ENCODE measurements around the gene CDH10. TPM values are rescaled to one million over a fixed set of nuclear protein-coding genes. Genes with fewer than 3 reads are reported as not detected.

The CDH10 gene
- total and polyA plus RNA-seq, 2 donors (not counting 1 experiment from before 2014, with no cell fraction given): not detected

- Histone ChIP-seq H2AFZ (ENCODE audit: insufficient read depth, low read depth, low read length, poor library complexity, severe bottlenecking) (no peak overlapping the region), H3K9me3 (ENCODE audit: control extremely low read depth in 1 of 3, control insufficient read depth in 2 of 3, insufficient read depth in 1 of 3, low read length in 2 of 3) (no peaks in the 10 kb centered on the region), H3K4me2 (replicated peaks; ENCODE audit: low read depth, low read length, poor library complexity, severe bottlenecking) (no peak overlapping the region), H3K4me1 (ENCODE audit: control insufficient read depth in 2 of 2, insufficient read depth in 2 of 2, low read length in 2 of 2) (no peaks in the 10 kb centered on the region), H3K4me3 (ENCODE audit: control extremely low read depth in 1 of 5, extremely low read depth in 1 of 5, insufficient read depth in 1 of 5, low read depth in 2 of 5, low read length in 4 of 5) (no peak overlapping the region), H3K27me3 (replicated peaks in 1 of 4; ENCODE audit: control extremely low read depth in 1 of 4, control insufficient read depth in 3 of 4, insufficient read depth in 4 of 4, low read length in 3 of 4) (no peaks in the 10 kb centered on the region), H3K9ac (ENCODE audit: low read length) (no peak overlapping the region), H3K27ac (ENCODE audit: low read length in 2 of 2) (no peak overlapping the region), H3K79me2 (ENCODE audit: control insufficient read depth, insufficient read depth, low read length) (no peaks in the 10 kb centered on the region), H3K36me3 (replicated peaks in 1 of 2; ENCODE audit: control extremely low read depth in 1 of 2, control insufficient read depth in 1 of 2, extremely low read depth in 1 of 2, insufficient read depth in 2 of 2, low read length in 1 of 2) (no peaks in the 10 kb centered on the region), H4K20me1 (ENCODE audit: control insufficient read depth, insufficient read depth, low read length, poor library complexity, severe bottlenecking) (no peaks in the 10 kb centered on the region)
- ChIA-PET CTCF (no interaction called here), POLR2A (no interaction called here)
- H3K9me3 Mint-ChIP-seq (ENCODE audit: insufficient read depth): no peaks in the 10 kb centered on the region
- DNase-seq: no peak
- H3K27ac Mint-ChIP-seq: no peak overlapping the region
- intact Hi-C loops (cut with micrococcal nuclease): no loop called here
- no peak for ATAC-seq (ENCODE audit: low read depth)
- H3K4me3 Mint-ChIP-seq: no peak overlapping the region
- no peaks in the 10 kb centered on the region for H3K27me3 Mint-ChIP-seq
- no peaks in the 10 kb centered on the region for H3K4me1 Mint-ChIP-seq
- TF ChIP-seq CTCF (IDR thresholded peaks at IDR 0.05) (no peak), EZH2 (IDR thresholded peaks at IDR 0.05; ENCODE audit: borderline replicate concordance, insufficient read depth, low read depth, low read length, poor library complexity, severe bottlenecking) (no peak)
- no CpG with 5 or more reads among the region's 1 CpG for WGBS (ENCODE audit: insufficient coverage)
Measured at GRCh38 chr5:24642022-24642421, 2.8 kb downstream of the CDH10 start.

- DNase-seq (no peak), ATAC-seq (ENCODE audit: low read depth) (no peak)
- no peak overlapping the region for H3K27ac ChIP-seq (ENCODE audit: low read length in 2 of 2)
- no peak overlapping the region for H3K27ac Mint-ChIP-seq
- POLR2A ChIA-PET: no interaction called here
- no peaks in the 10 kb centered on the region for H3K36me3 ChIP-seq (replicated peaks in 1 of 2; ENCODE audit: control extremely low read depth in 1 of 2, control insufficient read depth in 1 of 2, extremely low read depth in 1 of 2, insufficient read depth in 2 of 2, low read length in 1 of 2)
- no peaks in the 10 kb centered on the region for H3K4me1 ChIP-seq (ENCODE audit: control insufficient read depth in 2 of 2, insufficient read depth in 2 of 2, low read length in 2 of 2)
- 88% methylated on average over 3 of the region's 5 CpGs for WGBS (ENCODE audit: insufficient coverage)
- no peaks in the 10 kb centered on the region for H3K9me3 Mint-ChIP-seq (ENCODE audit: insufficient read depth)
- no peak overlapping the region for H3K4me2 ChIP-seq (replicated peaks; ENCODE audit: low read depth, low read length, poor library complexity, severe bottlenecking)
- no peak overlapping the region for H2AFZ ChIP-seq (ENCODE audit: insufficient read depth, low read depth, low read length, poor library complexity, severe bottlenecking)
- CTCF ChIA-PET: interaction anchor here (1.2 kb wide), 1 partner anchor 11 kb away, joined by 3 read pairs; no protein-coding TSS in a partner anchor
- H3K9me3 ChIP-seq (ENCODE audit: control extremely low read depth in 1 of 3, control insufficient read depth in 2 of 3, insufficient read depth in 1 of 3, low read length in 2 of 3): no peaks in the 10 kb centered on the region
- TF ChIP-seq EZH2 (IDR thresholded peaks at IDR 0.05; ENCODE audit: borderline replicate concordance, insufficient read depth, low read depth, low read length, poor library complexity, severe bottlenecking): no peak
- TF ChIP-seq CTCF (IDR thresholded peaks at IDR 0.05): no peak
- H3K27me3 ChIP-seq (replicated peaks in 1 of 4; ENCODE audit: control extremely low read depth in 1 of 4, control insufficient read depth in 3 of 4, insufficient read depth in 4 of 4, low read length in 3 of 4): no peaks in the 10 kb centered on the region
- no peaks in the 10 kb centered on the region for H4K20me1 ChIP-seq (ENCODE audit: control insufficient read depth, insufficient read depth, low read length, poor library complexity, severe bottlenecking)
- no peaks in the 10 kb centered on the region for H3K4me1 Mint-ChIP-seq
- H3K27me3 Mint-ChIP-seq: no peaks in the 10 kb centered on the region
- H3K4me3 Mint-ChIP-seq: no peak overlapping the region
- no peak overlapping the region for H3K9ac ChIP-seq (ENCODE audit: low read length)
- no peaks in the 10 kb centered on the region for H3K79me2 ChIP-seq (ENCODE audit: control insufficient read depth, insufficient read depth, low read length)
- no peak overlapping the region for H3K4me3 ChIP-seq (ENCODE audit: control extremely low read depth in 1 of 5, extremely low read depth in 1 of 5, insufficient read depth in 1 of 5, low read depth in 2 of 5, low read length in 4 of 5)
- intact Hi-C loops (cut with micrococcal nuclease): no loop called here
Measured at GRCh38 chr5:24635209-24635608, 9.6 kb downstream of the CDH10 start.

Data from B cell (primary cell).